ENCODE results near the gene DIS3L2. TPM values are rescaled to one million over a fixed set of nuclear protein-coding genes. Genes with fewer than 3 reads are reported as not detected.

The DIS3L2 gene
- total RNA-seq, 2 experiments from 2014 or later, result 25.6 to 34.5 TPM

DNA sequence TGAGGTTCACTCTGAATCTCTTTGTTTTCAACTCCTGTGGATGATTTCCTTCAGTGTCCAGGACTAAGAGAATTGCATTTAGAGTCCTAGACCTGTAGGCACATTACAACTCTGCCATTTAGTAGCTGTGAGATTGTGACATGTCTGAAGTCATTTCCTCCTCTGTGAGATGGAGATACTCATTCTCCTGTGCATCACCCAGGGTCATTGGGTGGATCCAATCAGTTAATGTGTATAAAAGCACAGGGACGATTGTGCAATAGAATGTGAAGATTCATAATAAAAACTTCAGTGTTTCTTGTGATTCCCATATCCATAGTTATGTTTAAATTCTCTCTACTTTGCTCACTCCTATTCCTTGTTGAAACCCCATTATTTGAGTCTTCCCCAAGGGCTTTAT lies 113.6 kb downstream of the DIS3L2 start:
- Mint-ChIP-seq H3K36me3 (ENCODE audit: low read depth) (peaks cover 5% of the 10 kb centered on the region), H3K4me3 (no peak overlapping the region), H3K4me1 (peaks cover 34% of the 10 kb centered on the region), H3K27ac (no peak overlapping the region), H3K27me3 (no peaks in the 10 kb centered on the region), H3K9me3 (ENCODE audit: low read depth) (peaks cover 3% of the 10 kb centered on the region)
- ChIA-PET CTCF (interaction anchor here (1.0 to 2.2 kb wide), 2 partner anchors 12 to 17 kb away, joined by 4 read pairs; no protein-coding TSS in a partner anchor), POLR2A (no interaction called here)
- intact Hi-C loops (cut with DNase I, micrococcal nuclease), result no loop called here
- ATAC-seq (peak; percentile 39), DNase-seq (no peak)

DNA sequence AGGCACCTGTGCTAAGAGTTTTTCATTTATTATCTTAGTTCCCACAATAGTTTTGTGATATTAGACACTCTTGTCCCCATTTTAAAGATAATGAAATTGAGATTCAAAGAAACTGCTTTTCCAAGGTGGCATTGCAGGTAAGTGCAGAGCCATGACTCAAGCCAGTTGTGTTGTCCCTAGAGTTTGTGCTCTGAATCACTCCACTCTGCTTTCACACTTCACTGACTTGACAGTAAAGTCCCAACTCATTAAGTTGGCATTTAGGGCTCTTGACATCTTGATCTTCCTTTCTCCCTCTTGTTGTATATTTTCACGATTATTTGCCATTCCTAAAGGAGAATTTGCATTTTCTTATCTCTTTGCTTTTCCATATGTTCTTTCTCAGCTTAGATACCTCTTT lies 114.3 kb downstream of the DIS3L2 start:
- intact Hi-C loops (cut with DNase I, micrococcal nuclease), result no loop called here
- DNase-seq (no peak), ATAC-seq (peak; percentile 65)
- Mint-ChIP-seq H3K27ac (no peak overlapping the region), H3K4me3 (no peak overlapping the region), H3K9me3 (ENCODE audit: low read depth) (peaks cover 4% of the 10 kb centered on the region), H3K27me3 (no peaks in the 10 kb centered on the region), H3K36me3 (ENCODE audit: low read depth) (peaks cover 6% of the 10 kb centered on the region), H3K4me1 (peaks cover 31% of the 10 kb centered on the region)
- CTCF ChIA-PET, result interaction anchor here (1.1 to 2.2 kb wide), 2 partner anchors 15 to 18 kb away, joined by 3 to 4 read pairs; no protein-coding TSS in a partner anchor
- POLR2A ChIA-PET, result no interaction called here

DNA sequence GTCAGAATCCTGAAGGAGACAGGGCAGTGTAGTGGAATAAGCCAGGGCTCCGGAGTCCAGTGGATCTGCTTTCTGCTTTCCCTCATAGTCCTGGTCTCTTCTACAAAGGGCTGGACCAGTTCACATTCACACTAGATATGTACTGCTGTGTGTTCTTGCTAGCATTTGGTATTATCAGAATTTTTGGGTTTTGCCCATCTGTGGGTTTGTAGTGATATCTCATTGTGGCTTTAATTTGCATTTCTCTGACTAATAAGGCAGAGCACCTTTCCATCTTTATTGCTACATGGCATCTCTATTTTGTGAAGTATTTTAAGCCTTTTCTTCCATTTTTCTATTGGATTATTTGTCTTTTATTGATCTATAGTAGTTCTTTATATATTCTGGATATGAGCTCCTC lies 114.8 kb downstream of the DIS3L2 start:
- peaks cover 28% of the 10 kb centered on the region for H3K4me1 Mint-ChIP-seq
- H3K27ac Mint-ChIP-seq, result no peak overlapping the region
- H3K4me3 Mint-ChIP-seq, result no peak overlapping the region
- CTCF ChIA-PET, result interaction anchor here (1.1 to 2.2 kb wide), 2 partner anchors 16 to 18 kb away, joined by 3 to 4 read pairs; no protein-coding TSS in a partner anchor
- intact Hi-C loops (cut with DNase I, micrococcal nuclease), result no loop called here
- POLR2A ChIA-PET, result interaction anchor here (0.6 kb wide), 1 partner anchor 11 kb away, joined by 4 read pairs; no protein-coding TSS in a partner anchor
- ATAC-seq (no peak), DNase-seq (no peak)
- peaks cover 7% of the 10 kb centered on the region for H3K9me3 Mint-ChIP-seq (ENCODE audit: low read depth)
- no peaks in the 10 kb centered on the region for H3K27me3 Mint-ChIP-seq
- peaks cover 9% of the 10 kb centered on the region for H3K36me3 Mint-ChIP-seq (ENCODE audit: low read depth)

DNA sequence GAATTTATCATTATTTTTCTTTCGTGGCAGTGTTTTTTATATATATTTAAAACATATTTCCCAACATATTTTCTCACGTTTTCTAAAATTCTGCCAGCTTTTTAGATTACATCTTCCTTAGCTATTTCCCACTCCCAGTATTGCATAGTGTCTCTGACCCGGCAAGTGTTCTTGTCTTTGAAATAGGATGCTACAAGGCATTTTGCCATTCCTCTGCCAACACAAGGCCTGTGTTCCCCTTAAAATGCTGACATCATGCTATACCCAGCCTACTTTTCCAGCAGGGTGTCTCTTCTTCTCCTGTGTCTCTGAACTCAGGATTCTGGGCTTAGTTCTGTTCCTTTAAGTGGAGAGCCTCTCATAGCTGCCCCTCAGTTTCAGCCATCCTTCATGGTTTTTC lies 115.2 kb downstream of the DIS3L2 start:
- ChIA-PET CTCF (interaction anchor here (1.1 to 2.2 kb wide), 2 partner anchors 16 to 19 kb away, joined by 3 to 4 read pairs; no protein-coding TSS in a partner anchor), POLR2A (interaction anchor here (0.6 kb wide), 1 partner anchor 10 kb away, joined by 4 read pairs; no protein-coding TSS in a partner anchor)
- Mint-ChIP-seq H3K4me1 (peaks cover 23% of the 10 kb centered on the region), H3K4me3 (no peak overlapping the region), H3K27me3 (no peaks in the 10 kb centered on the region), H3K9me3 (ENCODE audit: low read depth) (peaks cover 7% of the 10 kb centered on the region), H3K27ac (no peak overlapping the region), H3K36me3 (ENCODE audit: low read depth) (peaks cover 9% of the 10 kb centered on the region)
- DNase-seq (no peak), ATAC-seq (no peak)
- intact Hi-C loops (cut with DNase I, micrococcal nuclease), result no loop called here

DNA sequence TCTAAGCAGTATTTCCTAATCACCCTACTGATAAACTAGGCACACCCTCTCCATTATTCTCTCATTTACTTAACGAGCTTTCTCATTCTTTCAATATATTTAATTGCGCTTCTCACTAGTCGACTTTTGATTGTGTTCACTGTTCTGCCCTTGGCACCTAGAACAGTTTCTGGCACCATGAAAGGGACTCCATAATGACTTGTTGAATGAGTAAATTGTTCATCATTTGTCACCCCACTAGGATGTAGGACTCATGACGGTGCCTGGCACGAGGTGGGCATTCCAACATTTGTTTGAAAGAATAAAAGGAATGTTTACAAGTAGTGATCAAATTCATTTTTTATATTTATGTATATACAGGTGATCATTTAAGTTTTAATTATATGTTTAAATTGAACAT lies 123.7 kb downstream of the DIS3L2 start:
- POLR2A ChIA-PET, result no interaction called here
- intact Hi-C loops (cut with DNase I, micrococcal nuclease), result no loop called here
- Mint-ChIP-seq H3K27ac (no peak overlapping the region), H3K4me1 (peaks cover 1% of the 10 kb centered on the region), H3K4me3 (no peak overlapping the region), H3K9me3 (ENCODE audit: low read depth) (peaks cover 9% of the 10 kb centered on the region), H3K27me3 (no peaks in the 10 kb centered on the region), H3K36me3 (ENCODE audit: low read depth) (peaks cover 25% of the 10 kb centered on the region)
- ATAC-seq, result no peak
- DNase-seq, result no peak
- CTCF ChIA-PET, result no interaction called here

DNA sequence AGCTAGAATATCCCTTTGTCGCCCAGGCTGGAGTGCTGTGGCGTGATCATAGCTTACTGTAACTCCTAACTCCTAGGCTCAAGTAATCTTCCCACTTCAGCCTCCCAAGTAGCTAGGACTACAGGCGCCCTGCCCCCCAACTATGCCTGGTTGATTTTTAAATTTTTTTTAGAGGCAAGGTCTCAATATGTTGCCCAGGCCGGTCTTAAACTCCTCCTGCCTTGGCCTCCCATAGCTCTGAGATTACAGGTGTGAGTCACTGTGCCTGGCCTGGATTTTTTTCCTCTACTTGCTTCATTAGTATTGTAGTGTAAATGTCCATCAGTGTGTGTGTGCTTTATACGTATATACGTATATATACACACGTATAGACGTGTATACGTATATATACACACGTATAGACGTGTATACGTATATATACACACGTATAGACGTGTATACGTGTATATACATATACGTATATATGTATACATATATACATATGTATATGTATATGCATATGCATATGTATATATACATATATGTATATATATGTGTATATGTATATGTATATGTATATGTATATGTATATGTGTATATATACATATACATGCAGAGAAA lies 124.4 kb downstream of the DIS3L2 start:
- Mint-ChIP-seq H3K27ac (no peak overlapping the region), H3K36me3 (ENCODE audit: low read depth) (peaks cover 29% of the 10 kb centered on the region), H3K4me1 (peaks cover 1% of the 10 kb centered on the region), H3K27me3 (no peaks in the 10 kb centered on the region), H3K4me3 (no peak overlapping the region), H3K9me3 (ENCODE audit: low read depth) (peaks cover 9% of the 10 kb centered on the region)
- no peak for ATAC-seq
- ChIA-PET POLR2A (no interaction called here), CTCF (no interaction called here)
- DNase-seq, result no peak
- intact Hi-C loops (cut with DNase I, micrococcal nuclease), result no loop called here

DNA sequence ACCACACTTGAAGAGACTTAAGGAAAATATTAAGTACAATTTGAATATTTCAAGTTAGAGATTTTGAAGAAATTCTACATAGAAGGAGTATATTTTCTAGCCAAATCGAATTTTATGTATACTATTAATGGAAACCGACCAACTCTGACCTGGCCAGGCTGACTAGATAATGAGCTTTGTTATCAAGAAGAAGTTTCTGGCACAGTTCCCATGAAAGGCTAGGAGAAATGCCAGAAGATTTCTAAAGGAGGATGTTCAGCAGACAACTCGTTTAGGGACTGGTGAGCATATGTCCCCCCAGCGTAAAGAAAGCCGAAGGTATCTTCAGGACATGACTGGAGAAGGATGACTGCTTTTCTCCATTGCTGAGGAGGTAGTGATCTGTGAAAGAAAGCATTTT lies 127.3 kb downstream of the DIS3L2 start:
- CTCF ChIA-PET, result no interaction called here
- peaks cover 1% of the 10 kb centered on the region for H3K4me1 Mint-ChIP-seq
- no peak overlapping the region for H3K27ac Mint-ChIP-seq
- intact Hi-C loops (cut with DNase I, micrococcal nuclease), result no loop called here
- ATAC-seq (no peak), DNase-seq (no peak)
- peaks cover 2% of the 10 kb centered on the region for H3K9me3 Mint-ChIP-seq (ENCODE audit: low read depth)
- H3K36me3 Mint-ChIP-seq (ENCODE audit: low read depth), result peaks cover 42% of the 10 kb centered on the region
- H3K27me3 Mint-ChIP-seq, result no peaks in the 10 kb centered on the region
- POLR2A ChIA-PET, result interaction anchor here (0.7 kb wide), 2 partner anchors 51 to 135 kb away, joined by 3 to 5 read pairs; no protein-coding TSS in a partner anchor
- H3K4me3 Mint-ChIP-seq, result no peak overlapping the region

DNA sequence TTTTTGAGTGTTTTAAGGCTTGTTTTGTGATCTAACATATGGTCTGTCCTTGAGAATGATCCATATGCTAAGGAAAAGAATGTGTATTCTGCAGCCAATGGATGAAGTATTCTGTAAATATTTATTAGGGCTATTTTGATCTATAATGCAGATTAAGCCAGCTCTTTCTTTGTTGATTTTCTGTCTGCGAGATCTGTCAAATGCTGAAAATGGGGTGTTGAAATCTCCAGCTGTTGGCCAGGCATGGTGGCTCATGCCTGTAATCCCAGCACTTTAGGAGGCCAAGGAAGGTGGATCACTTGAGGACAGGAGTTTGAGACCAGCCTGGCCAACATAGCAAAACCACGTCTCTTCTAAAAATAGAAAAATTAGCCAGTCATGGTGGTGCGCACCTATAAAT lies 132.7 kb downstream of the DIS3L2 start:
- peaks cover 79% of the 10 kb centered on the region for H3K36me3 Mint-ChIP-seq (ENCODE audit: low read depth)
- H3K27ac Mint-ChIP-seq, result no peak overlapping the region
- no peak for DNase-seq
- intact Hi-C loops (cut with DNase I, micrococcal nuclease), result no loop called here
- no peak overlapping the region for H3K4me3 Mint-ChIP-seq
- no peaks in the 10 kb centered on the region for H3K4me1 Mint-ChIP-seq
- POLR2A ChIA-PET, result no interaction called here
- H3K27me3 Mint-ChIP-seq, result no peaks in the 10 kb centered on the region
- peaks cover 22% of the 10 kb centered on the region for H3K9me3 Mint-ChIP-seq (ENCODE audit: low read depth)
- CTCF ChIA-PET, result no interaction called here
- no peak for ATAC-seq

DNA sequence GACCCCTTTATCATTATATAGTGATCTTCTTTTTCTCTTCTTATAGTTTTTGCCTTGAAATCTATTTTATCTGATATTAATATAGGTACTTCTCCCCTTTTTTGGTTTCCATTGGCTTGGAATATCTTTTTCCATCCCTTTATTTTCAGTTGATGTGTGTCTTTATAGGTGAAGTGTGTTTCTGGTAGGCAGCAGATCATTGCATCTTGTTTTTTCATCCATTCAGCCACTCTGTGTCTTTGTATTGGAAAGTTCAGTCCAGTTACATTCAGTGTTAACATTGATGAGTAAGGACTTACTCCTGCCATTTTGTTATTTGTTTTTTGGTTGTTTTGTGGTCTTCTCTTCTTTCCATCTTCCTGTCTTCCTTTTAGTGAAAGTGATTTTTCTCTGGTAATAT lies 133.4 kb downstream of the DIS3L2 start:
- ATAC-seq (no peak), DNase-seq (no peak)
- Mint-ChIP-seq H3K4me3 (no peak overlapping the region), H3K4me1 (no peaks in the 10 kb centered on the region), H3K36me3 (ENCODE audit: low read depth) (peaks cover 80% of the 10 kb centered on the region), H3K9me3 (ENCODE audit: low read depth) (peaks cover 25% of the 10 kb centered on the region), H3K27me3 (no peaks in the 10 kb centered on the region), H3K27ac (no peak overlapping the region)
- ChIA-PET CTCF (no interaction called here), POLR2A (no interaction called here)
- intact Hi-C loops (cut with DNase I, micrococcal nuclease), result no loop called here

DNA sequence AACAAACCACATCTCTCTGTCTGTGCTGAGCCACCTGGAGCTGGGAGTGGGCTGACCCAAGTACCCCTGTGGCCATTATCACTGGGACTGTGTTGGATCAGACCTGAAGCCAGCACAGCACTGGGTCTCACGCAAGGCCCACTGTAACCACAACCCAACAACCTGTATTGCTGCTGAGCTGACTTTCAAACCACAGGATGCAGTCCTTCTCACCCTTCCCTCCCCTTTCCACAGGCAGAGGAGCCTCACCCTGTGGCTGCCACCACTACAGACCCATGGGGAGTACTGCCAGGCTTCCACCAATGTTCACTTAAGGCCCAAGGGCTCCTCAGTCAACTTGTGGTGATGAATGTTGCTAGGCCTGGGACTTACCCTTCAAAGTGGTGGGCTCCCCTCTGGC lies 135.7 kb downstream of the DIS3L2 start:
- H3K4me3 Mint-ChIP-seq, result no peak overlapping the region

DNA sequence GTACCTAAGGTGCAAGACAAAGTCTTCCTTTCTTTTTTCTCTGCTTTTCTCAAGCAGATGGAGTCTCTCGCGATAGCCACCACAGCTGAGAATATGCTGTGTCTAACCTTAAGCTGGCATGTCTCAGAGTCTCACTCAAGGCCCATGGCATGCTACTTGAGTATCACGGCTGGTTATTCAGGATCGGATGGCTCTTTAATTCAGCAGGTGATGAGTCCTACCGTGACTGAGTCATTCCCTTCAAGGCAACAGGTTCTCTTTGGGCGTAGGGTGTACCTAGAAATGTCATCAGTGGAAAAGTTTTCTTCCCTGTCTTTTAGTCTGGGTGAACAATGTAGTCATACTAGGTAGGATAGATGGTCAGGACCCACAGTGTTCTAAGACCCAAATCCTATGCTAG lies 136.2 kb downstream of the DIS3L2 start:
- H3K27ac Mint-ChIP-seq, result no peak overlapping the region
- no peak for DNase-seq
- intact Hi-C loops (cut with DNase I, micrococcal nuclease), result no loop called here
- CTCF ChIA-PET, result no interaction called here
- H3K36me3 Mint-ChIP-seq (ENCODE audit: low read depth), result peaks cover 63% of the 10 kb centered on the region
- ATAC-seq, result no peak
- H3K9me3 Mint-ChIP-seq (ENCODE audit: low read depth), result peaks cover 23% of the 10 kb centered on the region
- POLR2A ChIA-PET, result no interaction called here
- no peaks in the 10 kb centered on the region for H3K4me1 Mint-ChIP-seq
- H3K4me3 Mint-ChIP-seq, result no peak overlapping the region
- H3K27me3 Mint-ChIP-seq, result no peaks in the 10 kb centered on the region

More for the DNA sequence above, 135.7 kb downstream of the DIS3L2 start:
- Mint-ChIP-seq H3K4me1 (no peaks in the 10 kb centered on the region), H3K36me3 (ENCODE audit: low read depth) (peaks cover 64% of the 10 kb centered on the region), H3K9me3 (ENCODE audit: low read depth) (peaks cover 23% of the 10 kb centered on the region), H3K27ac (no peak overlapping the region), H3K27me3 (no peaks in the 10 kb centered on the region)
- POLR2A ChIA-PET, result no interaction called here
- CTCF ChIA-PET, result no interaction called here
- no peak for DNase-seq
- intact Hi-C loops (cut with DNase I, micrococcal nuclease), result no loop called here
- no peak for ATAC-seq

DNA sequence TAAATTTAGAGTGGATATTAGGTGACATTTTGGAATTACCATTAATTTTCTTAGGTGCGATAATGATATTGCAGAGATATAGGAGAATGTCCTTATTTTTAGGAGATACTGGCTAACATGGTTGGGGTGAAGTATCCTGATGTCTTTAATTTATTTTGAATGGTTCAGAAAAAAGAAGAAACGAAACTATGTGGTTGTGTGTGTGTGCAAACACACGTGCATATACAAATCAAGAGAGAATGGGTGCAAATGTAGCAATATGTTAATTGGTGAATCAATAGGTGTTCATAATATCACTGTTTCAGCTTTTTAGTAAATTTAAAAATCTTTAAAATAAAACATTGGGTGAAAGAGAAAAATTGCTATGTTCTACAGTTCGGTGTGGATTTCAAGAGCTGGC lies 140.9 kb downstream of the DIS3L2 start:
- Mint-ChIP-seq H3K27ac (no peak overlapping the region), H3K4me3 (no peak overlapping the region), H3K27me3 (no peaks in the 10 kb centered on the region), H3K4me1 (no peaks in the 10 kb centered on the region), H3K36me3 (ENCODE audit: low read depth) (peaks cover 30% of the 10 kb centered on the region), H3K9me3 (ENCODE audit: low read depth) (peaks cover 3% of the 10 kb centered on the region)
- ChIA-PET POLR2A (no interaction called here), CTCF (no interaction called here)
- DNase-seq (no peak), ATAC-seq (no peak)
- intact Hi-C loops (cut with DNase I, micrococcal nuclease), result no loop called here

Data from activated CD4-positive, alpha-beta T cell treated with anti-CD3 and anti-CD28 coated beads for 36 hours (primary cell).